HL-60 (cell line): ENCODE results near the gene SIAE.

Source experiments
- DNase-seq, 2 experiments: peaks; one replicate each; pipeline ENCODE4 v3.0.0-alpha.2; 2010 to 2020; ENCODE audit warnings: low read depth in 1 of 2, low spot score in 1 of 2
- H3K27ac ChIP-seq: fragments of 250-450 bp; sonication (Bioruptor Pico); replicated peaks from 2 replicates; pipeline ENCODE4 v1.5.1; 2020; ENCODE audit warnings: mild to moderate bottlenecking, moderate library complexity
- H3K27me3 ChIP-seq: fragments of 250-450 bp; sonication (Bioruptor Pico); 2 replicates; pipeline ENCODE4 v1.5.1; 2021; ENCODE audit warnings: mild to moderate bottlenecking, moderate library complexity; ENCODE audit not compliant: insufficient read depth, poor library complexity, severe bottlenecking
- H3K4me3 ChIP-seq: replicated peaks from 2 replicates; pipeline ENCODE4 v1.5.1; 2011; ENCODE audit warnings: mild to moderate bottlenecking, control low read depth, low read length; ENCODE audit not compliant: insufficient read depth
- GABPA ChIP-seq: IDR thresholded peaks from 2 replicates; pipeline ENCODE4 v1.6.1; 2012; ENCODE audit warnings: low read depth
- POLR2AphosphoS5 ChIP-seq: IDR thresholded peaks from 2 replicates; pipeline ENCODE4 v1.6.1; 2012; ENCODE audit warnings: low read depth
- SPI1 ChIP-seq: IDR thresholded peaks from 2 replicates; pipeline ENCODE4 v1.6.1; 2012; ENCODE audit warnings: low read depth, mild to moderate bottlenecking, borderline replicate concordance
- TF ChIP-seq, protein P1 (sequence below): IDR thresholded peaks from one replicate; pipeline ENCODE4 v1.5.1; 2011; ENCODE audit warnings: low read length, control low read depth, inconsistent platforms; ENCODE audit not compliant: insufficient read depth
- TF ChIP-seq, protein P2 (sequence below): IDR thresholded peaks from 2 replicates; pipeline ENCODE4 v1.6.1; 2012; ENCODE audit warnings: low read depth; ENCODE audit not compliant: insufficient replicate concordance

The SIAE gene

DNA sequence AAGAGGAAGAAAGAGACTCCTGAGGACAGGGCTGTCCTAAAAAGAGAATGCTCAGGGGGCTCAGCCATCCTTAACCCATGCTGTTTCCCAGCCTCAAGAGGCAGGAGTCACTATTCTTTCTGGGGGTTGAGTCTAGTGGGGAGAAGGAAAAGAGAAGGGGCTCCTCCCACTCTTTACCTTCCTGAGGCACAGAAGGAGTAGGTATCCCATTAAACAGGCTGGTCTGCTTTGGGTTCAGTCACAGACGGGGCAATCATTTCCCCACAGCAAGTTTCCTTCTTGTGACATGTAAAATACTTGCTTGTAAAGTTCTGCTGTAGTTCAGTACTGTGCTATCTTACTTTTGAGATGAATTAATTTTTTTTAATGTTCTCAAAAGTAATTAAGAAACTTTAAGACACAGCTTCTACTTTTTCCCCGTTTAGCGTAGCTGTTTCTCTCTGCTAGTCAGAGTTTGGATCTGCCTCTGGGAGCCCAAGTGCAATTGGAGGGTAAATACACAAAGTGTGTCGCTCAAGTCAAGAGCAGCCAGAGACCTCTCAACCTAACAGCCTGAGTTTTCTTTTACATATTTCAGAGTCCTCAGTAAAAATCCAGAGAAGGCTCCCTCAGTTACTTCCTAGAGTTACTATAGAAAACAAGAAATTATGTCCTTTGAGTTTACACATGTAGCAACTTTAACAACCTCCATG is 88.7 kb downstream of the SIAE start:
- no peak overlapping the region for H3K27ac ChIP-seq
- DNase-seq, result no peak
- H3K4me3 ChIP-seq, result no peak overlapping the region
- TF ChIP-seq, protein P1, sequence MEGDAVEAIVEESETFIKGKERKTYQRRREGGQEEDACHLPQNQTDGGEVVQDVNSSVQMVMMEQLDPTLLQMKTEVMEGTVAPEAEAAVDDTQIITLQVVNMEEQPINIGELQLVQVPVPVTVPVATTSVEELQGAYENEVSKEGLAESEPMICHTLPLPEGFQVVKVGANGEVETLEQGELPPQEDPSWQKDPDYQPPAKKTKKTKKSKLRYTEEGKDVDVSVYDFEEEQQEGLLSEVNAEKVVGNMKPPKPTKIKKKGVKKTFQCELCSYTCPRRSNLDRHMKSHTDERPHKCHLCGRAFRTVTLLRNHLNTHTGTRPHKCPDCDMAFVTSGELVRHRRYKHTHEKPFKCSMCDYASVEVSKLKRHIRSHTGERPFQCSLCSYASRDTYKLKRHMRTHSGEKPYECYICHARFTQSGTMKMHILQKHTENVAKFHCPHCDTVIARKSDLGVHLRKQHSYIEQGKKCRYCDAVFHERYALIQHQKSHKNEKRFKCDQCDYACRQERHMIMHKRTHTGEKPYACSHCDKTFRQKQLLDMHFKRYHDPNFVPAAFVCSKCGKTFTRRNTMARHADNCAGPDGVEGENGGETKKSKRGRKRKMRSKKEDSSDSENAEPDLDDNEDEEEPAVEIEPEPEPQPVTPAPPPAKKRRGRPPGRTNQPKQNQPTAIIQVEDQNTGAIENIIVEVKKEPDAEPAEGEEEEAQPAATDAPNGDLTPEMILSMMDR, result no peak
- peaks cover 2% of the 10 kb centered on the region for H3K27me3 ChIP-seq

DNA sequence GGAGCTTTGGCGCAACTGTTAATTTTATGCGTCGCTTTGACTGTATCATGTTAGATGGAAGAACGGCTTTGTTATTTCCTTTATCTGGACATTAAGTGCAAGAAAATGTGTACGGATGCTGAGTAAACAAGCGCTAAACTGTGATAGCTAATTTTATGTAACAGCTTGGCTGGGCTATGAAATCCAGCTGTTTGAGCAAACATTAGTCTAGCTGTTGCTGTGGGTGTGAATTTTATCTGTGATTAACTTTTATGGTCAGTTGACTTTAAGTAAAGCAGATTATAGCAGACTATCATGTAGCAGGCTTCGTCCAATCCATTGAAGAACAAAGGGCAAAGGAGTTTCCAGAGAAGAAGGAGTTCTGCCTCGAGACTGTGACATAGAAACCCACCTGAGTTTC is 89.8 kb downstream of the SIAE start:
- Histone ChIP-seq H3K27me3 (peaks cover 2% of the 10 kb centered on the region), H3K4me3 (no peak overlapping the region), H3K27ac (no peak overlapping the region)
- DNase-seq, result no peak
- TF ChIP-seq POLR2AphosphoS5 (no peak), SPI1 (no peak), GABPA (no peak)
- TF ChIP-seq, protein P1, result no peak
- TF ChIP-seq, protein P2, sequence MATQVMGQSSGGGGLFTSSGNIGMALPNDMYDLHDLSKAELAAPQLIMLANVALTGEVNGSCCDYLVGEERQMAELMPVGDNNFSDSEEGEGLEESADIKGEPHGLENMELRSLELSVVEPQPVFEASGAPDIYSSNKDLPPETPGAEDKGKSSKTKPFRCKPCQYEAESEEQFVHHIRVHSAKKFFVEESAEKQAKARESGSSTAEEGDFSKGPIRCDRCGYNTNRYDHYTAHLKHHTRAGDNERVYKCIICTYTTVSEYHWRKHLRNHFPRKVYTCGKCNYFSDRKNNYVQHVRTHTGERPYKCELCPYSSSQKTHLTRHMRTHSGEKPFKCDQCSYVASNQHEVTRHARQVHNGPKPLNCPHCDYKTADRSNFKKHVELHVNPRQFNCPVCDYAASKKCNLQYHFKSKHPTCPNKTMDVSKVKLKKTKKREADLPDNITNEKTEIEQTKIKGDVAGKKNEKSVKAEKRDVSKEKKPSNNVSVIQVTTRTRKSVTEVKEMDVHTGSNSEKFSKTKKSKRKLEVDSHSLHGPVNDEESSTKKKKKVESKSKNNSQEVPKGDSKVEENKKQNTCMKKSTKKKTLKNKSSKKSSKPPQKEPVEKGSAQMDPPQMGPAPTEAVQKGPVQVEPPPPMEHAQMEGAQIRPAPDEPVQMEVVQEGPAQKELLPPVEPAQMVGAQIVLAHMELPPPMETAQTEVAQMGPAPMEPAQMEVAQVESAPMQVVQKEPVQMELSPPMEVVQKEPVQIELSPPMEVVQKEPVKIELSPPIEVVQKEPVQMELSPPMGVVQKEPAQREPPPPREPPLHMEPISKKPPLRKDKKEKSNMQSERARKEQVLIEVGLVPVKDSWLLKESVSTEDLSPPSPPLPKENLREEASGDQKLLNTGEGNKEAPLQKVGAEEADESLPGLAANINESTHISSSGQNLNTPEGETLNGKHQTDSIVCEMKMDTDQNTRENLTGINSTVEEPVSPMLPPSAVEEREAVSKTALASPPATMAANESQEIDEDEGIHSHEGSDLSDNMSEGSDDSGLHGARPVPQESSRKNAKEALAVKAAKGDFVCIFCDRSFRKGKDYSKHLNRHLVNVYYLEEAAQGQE, result no peak
